OCI-LY3 (cell line): Measurements from ENCODE around the gene PLA2G2D.

ENCODE experiments used
- CTCF ChIP-seq: fragments of 200-600, 300-600 bp; sonication (generic); IDR thresholded peaks from 2 replicates; pipeline ENCODE4 v1.5.1; 2014; ENCODE audit warnings: antibody characterized with exemption, low read length, low read depth
- EZH2phosphoT487 ChIP-seq: fragments of 200-600 bp; shearing (Covaris generic); IDR thresholded peaks from 2 replicates; pipeline ENCODE4 v1.6.1; 2018; ENCODE audit warnings: antibody characterized with exemption, mixed run types, low read depth

GRCh38 chr1:20139776-20140612 is 20.7 kb upstream of the PLA2G2D start:
- TF ChIP-seq CTCF (no peak), EZH2phosphoT487 (no peak)
